GM19438 (cell line): ENCODE results near the gene SETDB2.
A peak's percentile ranks its signal among the peaks of the same experiment; 100 is the strongest.

Source experiments
- ATAC-seq: cut with Tn5 transposase; IDR thresholded peaks from one replicate; pipeline ENCODE4 v1.9.1; 2021; ENCODE audit warnings: low read depth; ENCODE audit not compliant: unreplicated experiment

SETDB2 gene

GRCh38 chr13:49424011-49424560 lies 20.0 kb upstream of the SETDB2 start:
- ATAC-seq: no peak

DNA sequence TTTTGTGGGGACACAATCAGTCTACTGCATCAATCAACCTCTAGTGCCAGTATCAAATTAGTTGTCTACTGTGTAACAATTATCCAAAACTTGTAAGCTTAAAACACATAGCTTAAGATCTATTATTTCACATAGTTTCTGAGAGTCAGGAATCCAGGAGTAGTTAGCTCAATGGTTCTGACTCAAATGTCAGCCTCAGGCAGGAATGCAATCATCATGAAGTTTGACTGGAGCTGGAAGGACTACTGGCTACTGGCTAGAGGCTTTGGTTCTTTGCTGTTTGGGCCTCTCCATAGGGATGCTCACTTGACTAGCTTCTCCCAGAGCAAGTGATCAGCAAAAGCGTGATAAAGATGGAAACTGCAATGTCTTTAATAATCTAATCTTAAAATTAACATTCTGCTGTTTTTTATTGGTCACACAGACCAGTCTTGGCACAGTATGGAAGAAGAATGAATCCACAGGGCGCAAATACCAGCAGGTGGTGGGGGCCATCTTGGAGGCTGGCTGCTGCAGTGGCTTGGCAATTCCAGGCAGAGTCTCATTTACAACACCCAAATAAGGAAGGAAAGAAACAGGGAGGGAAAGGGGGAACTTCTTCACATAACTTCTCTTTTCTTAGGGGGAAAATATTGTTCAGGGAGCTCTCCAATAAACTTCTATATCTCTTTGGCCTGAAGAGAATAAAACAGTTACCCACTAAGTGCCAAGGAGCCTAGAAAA lies 15.9 kb upstream of the SETDB2 start:
- no peak for ATAC-seq

GRCh38 chr13:49429121-49429520 lies 15.0 kb upstream of the SETDB2 start:
- ATAC-seq: no peak

GRCh38 chr13:49435992-49436391 lies 8.1 kb upstream of the SETDB2 start:
- ATAC-seq: no peak

GRCh38 chr13:49436890-49437289 lies 7.2 kb upstream of the SETDB2 start:
- no peak for ATAC-seq

GRCh38 chr13:49437705-49438104 lies 6.4 kb upstream of the SETDB2 start:
- ATAC-seq: no peak

DNA sequence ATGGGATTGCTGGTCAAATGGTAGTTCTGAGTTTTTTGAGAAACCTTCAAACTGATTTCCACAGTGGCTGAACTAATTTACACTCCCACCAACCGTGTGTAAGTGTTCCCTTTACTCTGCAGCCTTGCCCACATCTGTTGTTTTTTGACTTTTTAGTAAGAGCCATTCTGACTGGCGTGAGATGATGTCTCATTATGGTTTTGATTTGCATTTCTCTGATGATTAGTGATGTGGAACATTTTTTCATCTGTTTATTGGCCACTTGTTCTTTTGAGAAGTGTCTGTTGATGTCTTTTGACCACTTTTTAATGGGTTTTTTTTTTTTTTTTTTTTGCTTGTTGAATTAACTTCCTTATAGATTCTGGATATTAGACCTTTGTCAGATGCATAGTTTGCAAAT lies 4.5 kb upstream of the SETDB2 start:
- no peak for ATAC-seq

DNA sequence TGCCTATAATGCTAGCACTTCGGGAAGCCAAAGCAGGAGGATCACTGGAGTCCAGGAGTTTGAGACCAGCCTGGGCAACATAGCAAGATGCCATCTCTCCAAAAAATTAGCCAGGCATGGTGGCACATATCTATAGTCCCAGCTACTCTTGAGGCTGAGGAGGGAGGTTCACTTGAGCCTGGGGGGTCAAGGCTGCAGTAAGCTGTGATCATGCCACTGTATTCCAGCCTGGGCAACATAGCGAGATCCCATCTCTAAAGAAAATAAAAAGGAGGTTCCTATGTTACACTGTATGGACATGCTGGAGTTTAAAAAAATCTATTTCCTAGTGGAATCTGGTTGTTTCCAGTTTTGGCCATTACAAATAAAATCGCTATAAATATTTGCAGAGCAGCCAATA lies 2.8 kb upstream of the SETDB2 start:
- ATAC-seq: no peak

- no peak for ATAC-seq
Measured at GRCh38 chr13:49441846-49442245, 2.2 kb upstream of the SETDB2 start.

- no peak for ATAC-seq
Measured at GRCh38 chr13:49443357-49443703, 744 bp upstream of the SETDB2 start.

- peak; percentile 9 for ATAC-seq
Measured at GRCh38 chr13:49444524-49445395, 686 bp downstream of the SETDB2 start.

DNA sequence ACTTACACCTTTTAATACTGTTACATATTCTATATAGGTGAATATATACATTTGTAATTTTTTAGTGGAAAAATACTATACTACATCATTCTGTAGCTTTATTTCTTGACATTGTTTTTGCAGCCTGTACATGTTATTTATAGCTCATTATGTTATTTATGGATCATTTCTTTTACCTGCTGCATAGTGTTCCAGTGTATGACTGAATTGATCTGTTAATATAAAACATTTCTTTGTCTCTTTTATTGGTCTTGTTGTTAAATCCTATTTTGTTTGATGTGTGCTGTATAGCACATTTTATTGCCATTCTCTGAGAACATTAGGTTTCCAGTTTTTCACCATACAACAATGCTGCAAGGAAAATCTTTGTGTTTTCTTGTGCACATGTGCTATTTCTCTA lies 2.4 kb downstream of the SETDB2 start:
- no peak for ATAC-seq

DNA sequence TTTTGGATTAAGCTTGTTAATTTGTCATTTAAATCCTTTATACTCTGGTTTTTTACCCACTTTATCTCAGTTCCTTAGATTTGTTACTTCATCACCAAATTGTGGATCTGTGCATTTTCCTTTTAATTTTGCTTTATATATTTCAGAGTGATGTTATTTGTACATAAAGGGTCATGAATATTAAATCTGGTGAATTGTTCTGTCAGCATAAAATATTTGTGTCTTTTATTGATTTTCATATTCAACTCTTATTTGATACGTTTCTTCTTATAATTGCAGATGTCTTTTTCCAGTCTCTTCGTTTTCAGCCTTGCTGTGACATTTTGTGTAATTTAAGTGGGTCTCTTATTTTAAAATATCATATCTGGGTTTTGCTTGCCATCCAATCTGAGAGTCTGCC lies 4.7 kb downstream of the SETDB2 start:
- ATAC-seq: no peak

DNA sequence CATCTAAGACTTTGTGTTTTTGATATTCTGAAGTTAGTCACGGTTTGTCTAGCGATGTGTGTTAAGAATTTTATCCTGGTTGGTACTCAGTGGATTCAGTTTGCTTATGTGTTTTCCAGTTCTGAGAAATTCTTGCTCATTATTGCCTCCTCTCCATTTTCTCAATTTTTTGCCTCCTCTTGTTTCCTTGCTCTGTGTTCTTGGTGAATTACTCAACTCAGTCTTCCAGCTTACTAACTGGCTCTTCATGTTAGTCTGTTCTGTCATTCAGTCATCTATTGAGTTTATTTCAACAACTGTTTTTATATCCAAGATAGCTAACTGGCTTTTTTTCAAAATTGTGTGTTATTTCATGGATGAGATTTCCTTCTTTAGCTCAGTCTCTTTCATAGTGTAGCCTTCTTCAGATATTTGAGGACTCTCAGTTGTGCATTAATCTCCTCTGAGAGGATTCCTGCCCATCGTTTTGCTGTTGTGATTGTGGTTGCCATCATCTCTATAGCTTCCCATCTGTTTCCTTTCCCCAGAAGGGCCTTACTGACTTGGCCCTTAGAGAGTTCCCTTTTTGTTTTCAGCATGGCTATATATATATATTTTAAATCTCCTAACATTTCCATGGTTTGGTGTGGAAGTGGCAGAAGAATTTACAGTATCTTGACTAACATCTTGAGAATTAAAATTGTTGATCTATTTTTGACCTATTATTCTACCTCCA lies 6.2 kb downstream of the SETDB2 start:
- ATAC-seq: no peak

DNA sequence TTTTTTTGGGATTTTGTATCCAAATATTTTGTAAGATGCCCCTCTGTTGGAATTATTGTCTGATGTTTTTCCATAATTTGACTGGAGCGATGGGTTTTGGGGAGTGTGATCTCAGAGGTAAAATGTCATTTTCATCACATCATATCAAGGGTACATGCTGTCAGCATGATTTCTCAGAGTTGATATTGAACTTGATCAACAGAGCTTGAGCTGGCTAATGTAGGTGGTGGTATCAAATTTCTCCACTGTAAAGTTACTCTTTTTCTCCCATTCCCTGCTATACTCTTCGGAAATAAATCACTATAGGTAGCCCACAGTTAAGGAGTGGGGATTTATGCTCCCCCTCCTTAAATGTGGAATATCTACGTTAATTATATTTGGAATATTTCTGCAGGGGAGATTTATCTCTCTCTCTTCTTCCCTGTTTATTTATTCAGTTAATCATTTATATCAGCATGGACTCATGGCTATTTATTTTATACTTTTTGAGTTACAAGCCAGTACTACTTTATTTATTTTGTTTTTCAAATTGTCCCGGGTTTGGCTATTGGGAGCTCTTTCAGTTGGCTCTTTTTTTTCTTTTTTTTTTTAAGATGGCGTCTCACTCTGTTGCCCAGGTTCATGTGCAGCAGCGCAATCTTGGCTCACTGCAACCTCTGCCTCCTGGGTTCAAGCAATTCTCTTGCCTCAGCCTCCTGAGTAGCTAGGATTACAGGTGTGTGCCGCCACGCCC lies 8.8 kb downstream of the SETDB2 start:
- no peak for ATAC-seq

- ATAC-seq: no peak
Measured at GRCh38 chr13:49453465-49453864, 9.4 kb downstream of the SETDB2 start.

GRCh38 chr13:49454388-49455006 lies 10.4 kb downstream of the SETDB2 start:
- ATAC-seq: peak; percentile 82

- no peak for ATAC-seq
Measured at GRCh38 chr13:49455007-49455398, 10.9 kb downstream of the SETDB2 start.

- ATAC-seq: no peak
Measured at GRCh38 chr13:49456156-49456555, 12.1 kb downstream of the SETDB2 start.

- no peak for ATAC-seq
Measured at GRCh38 chr13:49457221-49457620, 13.1 kb downstream of the SETDB2 start.
